ENCODE data around the gene RRAS.
A peak's percentile ranks its signal among the peaks of the same experiment; 100 is the strongest.
"Not testable (repeated sequence)": the region's sequence is repeated elsewhere in the genome, so short reads cannot be mapped to it uniquely, and the experiment has no call there.

The RRAS gene

DNA sequence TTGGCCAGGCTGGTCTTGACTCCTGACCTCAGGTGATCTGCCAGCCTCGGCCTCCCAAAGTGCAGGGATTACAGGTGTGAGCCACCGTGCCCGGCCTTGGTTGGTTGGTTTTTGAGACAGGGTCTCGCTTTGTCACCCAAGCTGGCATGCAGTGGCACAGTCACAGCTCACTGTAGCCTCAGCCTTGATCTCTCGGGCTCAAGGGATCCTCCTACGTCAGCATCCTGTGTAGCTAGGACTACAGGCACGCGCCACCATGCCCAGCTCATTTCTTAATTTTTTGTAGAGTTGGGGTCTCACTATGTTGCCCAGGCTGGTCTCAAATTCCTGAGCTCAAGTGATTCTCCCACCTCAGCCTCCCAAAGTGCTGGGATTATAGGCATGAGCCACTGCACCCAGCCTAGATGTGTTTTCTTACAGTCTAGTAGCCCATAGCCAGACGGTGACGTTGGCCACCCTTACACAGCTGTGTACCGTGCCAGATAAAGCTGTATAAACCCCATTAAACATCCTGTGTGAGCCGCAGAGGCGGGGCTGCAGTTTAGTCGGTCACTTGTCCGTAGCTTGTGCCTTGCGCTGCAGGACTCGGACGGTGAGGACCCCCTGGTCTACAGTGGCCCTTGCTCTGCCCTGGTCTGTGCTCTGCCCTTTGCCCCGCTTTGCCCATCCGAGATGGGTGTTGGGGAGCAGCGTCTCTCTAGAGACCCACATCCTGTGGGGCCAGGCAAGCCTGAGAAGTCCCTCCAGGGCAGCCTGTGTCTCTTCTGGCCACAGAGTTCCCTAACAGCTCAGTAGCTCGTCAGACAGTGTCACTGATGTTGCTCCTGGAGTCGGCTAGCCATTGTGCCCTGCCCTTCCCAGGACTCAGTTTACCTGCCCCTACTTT is 15.9 kb upstream of the RRAS start:
- DNase-seq (ENCODE audit: low read depth in 3 of 3), result no peak

DNA sequence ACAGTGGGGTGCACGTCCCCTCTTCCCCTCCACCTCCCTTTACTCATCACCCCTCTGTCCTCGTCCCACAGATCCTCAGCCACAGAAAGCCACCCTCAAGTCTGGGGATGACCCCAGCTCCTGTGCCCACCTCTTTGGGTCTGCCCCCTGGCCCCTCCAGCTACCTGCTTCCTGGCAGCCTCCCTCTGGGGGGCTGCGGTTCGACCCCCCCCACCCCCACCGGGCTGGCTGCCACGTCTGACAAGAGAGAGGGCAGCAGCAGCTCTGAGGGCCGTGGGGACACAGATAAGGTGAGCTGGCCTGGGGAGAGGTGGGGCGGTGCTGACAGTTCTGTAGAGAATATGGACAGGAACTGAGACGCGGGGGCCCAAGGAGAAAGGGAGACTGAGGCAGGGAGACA is 14.6 kb upstream of the RRAS start:
- no peak for DNase-seq (ENCODE audit: low read depth in 3 of 3)

DNA sequence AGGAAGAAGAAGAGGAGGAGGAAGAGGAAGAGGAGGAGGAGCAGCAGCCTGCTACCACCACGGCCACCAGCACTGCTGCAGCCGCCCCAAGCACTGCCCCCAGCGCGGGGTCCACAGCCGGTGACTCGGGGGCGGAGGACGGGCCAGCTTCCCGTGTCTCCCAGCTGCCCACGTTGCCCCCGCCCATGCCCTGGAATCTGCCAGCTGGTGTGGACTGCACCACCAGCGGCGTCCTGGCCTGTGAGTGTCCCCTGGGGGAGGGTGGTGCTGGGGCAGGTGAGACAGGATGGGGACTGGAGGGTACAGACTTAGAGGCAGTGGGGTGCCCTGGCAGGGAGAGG is 13.5 kb upstream of the RRAS start:
- DNase-seq (ENCODE audit: low read depth in 3 of 3), result no peak

DNA sequence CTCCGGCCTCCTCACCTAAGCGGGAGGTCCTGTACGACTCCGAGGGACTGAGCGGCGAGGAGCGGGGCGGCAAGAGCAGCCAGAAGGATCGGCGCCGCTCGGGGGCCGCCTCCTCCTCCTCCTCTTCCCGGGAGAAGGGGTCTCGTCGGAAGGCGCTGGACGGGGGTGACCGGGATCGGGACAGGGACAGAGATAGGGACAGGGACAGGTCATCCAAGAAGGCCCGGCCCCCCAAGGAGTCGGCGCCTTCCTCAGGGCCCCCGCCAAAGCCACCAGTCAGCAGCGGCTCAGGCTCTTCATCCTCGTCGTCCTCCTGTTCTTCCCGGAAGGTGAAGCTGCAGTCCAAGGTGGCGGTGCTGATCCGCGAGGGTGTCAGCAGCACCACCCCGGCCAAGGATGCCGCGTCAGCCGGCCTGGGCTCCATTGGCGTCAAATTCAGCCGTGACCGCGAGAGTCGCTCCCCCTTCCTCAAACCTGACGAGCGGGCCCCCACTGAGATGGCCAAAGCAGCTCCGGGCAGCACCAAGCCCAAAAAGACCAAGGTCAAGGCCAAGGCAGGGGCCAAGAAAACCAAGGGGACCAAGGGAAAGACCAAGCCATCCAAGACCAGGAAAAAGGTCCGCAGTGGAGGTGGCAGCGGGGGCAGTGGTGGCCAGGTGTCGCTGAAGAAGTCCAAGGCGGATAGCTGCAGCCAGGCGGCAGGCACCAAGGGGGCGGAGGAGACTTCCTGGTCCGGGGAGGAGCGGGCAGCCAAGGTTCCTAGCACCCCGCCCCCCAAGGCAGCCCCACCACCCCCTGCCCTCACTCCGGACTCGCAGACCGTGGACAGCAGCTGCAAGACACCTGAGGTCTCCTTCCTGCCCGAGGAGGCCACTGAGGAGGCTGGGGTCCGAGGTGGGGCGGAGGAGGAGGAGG is 12.9 kb upstream of the RRAS start:
- no peak for DNase-seq (ENCODE audit: low read depth in 3 of 3)

DNA sequence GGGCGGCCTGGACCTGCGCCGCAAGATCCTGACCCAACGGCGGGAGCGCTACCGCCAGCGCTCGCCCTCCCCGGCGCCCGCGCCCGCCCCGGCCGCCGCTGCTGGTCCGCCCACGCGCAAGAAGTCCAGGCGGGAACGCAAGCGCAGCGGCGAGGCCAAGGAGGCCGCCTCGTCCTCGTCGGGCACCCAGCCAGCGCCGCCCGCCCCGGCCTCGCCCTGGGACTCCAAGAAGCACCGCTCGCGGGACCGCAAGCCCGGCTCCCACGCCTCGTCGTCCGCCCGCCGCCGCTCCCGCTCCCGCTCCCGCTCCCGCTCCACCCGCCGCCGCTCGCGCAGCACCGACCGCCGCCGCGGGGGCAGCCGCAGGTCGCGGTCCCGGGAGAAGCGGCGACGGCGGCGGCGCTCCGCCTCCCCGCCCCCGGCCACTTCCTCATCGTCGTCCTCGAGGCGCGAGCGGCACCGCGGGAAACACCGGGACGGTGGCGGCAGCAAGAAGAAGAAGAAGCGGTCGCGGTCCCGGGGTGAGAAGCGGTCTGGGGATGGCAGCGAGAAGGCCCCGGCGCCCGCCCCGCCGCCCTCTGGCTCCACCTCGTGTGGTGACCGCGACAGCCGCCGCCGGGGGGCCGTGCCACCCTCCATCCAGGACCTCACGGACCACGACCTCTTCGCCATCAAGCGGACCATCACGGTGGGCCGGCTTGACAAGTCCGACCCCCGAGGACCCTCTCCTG is 12.0 kb upstream of the RRAS start:
- no peak for DNase-seq (ENCODE audit: low read depth in 3 of 3)

GRCh38 chr19:49651029-49651819 is 11.3 kb upstream of the RRAS start:
- DNase-seq (ENCODE audit: low read depth in 3 of 3), result no peak

DNA sequence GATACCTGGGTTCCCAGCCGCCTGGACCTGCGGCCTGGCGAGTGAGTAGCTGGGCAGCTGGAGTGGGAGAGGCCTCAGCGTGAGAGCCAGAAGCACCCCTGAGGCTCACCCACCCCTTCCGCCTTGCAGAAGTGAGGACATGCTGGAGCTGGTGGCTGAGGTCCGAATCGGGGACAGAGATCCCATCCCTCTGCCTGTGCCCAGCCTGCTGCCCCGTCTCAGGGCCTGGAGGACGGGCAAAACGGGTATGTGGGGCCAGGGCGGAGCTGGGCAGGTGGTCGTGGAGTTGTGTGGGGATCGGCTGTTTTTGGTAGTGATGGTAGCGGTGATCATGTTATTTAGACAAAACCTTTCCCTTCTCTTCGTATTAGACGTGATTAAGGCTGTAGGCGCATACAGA is 6.6 kb upstream of the RRAS start:
- DNase-seq (ENCODE audit: low read depth in 3 of 3), result no peak

DNA sequence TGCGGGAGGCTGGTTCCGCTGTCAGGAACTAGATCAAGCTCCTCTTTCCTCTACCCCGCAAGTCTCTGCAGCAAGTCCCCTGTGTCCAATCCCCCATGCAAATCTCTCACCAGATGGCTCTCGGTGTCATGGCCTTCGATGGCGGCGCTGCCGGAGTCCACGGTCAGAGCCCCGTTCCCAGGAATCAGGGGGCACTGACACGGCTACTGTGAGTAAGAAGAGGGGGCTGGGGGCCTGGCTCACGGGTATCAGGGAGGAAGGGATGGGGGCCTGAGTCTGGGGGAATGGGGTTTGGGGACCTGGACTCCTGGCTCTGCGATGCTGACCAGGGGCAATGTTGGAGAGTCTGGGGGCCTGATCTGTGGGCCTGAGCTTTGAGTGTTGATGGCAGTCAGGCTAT is 6.1 kb upstream of the RRAS start:
- DNase-seq (ENCODE audit: low read depth in 3 of 3), result no peak

DNA sequence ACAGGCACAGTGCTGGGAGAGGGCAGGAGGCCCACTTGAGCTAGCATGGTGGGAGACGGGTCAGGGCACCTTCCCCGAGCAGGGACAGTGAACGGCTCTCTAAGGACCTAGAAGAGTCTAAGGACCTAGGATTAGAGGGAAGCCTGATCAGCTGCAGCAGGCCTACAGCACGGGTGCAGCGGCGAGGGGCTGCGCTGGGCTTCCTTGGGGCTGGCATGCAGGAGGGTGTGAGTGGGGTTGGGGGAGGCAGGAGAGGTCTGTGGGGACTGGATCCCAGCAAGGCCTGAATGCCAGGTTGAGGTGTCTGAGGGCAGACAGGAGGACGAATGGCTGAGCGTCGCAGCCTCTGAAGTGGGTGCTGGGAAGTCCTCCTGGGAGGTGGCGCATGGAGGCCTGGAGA is 5.6 kb upstream of the RRAS start:
- DNase-seq (ENCODE audit: low read depth in 3 of 3), result no peak

DNA sequence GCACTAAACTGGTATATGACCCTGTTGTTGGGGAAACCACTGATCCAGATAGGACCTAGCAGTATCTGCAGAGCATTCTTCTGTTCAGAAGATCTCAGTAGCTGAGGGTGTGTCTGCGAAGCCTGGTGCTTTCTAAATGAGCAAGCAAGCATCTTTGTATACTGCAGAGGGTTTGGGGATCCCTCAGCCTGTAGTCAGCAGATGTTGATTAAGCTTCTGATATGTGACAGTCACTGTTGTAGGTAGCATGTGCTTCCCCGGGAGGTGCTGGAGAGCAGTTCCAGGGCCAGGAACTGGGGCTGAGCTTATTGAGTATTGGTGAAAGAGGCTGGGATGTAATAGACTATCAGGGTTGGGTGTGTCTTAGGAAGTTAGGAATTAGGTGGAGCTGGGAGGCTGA is 3.5 kb upstream of the RRAS start:
- no peak for DNase-seq (ENCODE audit: low read depth in 3 of 3)

GRCh38 chr19:49642492-49643035 is 2.6 kb upstream of the RRAS start:
- no peak for DNase-seq (ENCODE audit: low read depth in 3 of 3)

GRCh38 chr19:49641688-49642491 is 1.9 kb upstream of the RRAS start, which contains the start of gene SCAF1:
Gene SCAF1, plus strand, starts transcription at chr19:49642209. Its CDS starts 2,818 bp downstream, at chr19:49645027.
- peak; percentile 97 to 99 (median 99) for DNase-seq (ENCODE audit: low read depth in 3 of 3)

GRCh38 chr19:49639401-49640112 is 386 bp downstream of the RRAS start:
- no peak for DNase-seq (ENCODE audit: low read depth in 3 of 3)

DNA sequence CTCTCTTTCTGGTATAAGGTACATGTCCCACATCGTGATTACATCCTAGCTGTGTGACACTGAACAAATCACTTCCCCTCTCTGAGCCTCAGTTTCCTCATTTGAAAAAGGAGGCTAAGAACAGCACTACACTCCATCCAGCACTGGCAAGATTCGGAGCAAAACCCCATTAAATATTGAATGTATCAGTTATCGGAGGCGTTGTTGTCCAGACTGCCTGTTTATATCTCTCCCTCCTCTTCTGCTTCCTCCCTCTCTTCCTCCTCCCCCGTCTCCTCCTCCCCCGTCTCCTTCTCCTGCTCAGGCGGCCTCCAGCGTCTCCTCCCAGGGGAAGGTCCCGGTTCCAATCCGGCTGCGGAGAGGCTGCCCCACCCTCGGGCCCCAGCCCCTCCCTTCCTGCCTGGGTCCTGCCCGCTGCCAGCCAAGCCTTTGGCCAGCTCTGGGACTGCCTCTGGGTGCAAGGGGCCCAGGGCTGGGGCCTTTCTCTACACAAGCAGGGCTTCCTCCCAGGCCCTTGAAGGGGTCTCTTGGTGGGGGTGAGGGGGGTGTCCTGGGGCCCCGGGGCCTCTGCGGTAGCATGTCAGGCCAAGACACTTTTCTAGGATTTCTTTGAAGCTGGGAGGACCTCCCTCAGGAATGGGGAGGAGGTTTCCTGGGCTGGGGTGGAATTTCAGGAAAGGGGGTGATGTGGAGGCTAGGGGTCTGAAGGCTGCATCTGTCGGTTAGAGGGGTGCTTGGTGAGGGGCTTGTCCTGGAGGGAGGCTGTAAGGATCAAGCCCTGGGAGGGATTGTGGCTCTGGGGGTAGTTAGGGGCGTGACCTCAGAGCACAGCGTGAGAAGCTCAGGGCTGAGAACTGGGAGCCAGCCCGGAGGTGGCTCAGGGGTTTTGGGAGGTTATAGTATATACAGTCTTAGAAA is 1.9 kb downstream of the RRAS start:
- DNase-seq (ENCODE audit: low read depth in 3 of 3), result no peak

GRCh38 chr19:49636233-49636932 is 3.6 kb downstream of the RRAS start:
- no peak for DNase-seq (ENCODE audit: low read depth in 3 of 3)

- DNase-seq (ENCODE audit: low read depth in 3 of 3), result no peak
These were observed 4.3 kb downstream of the RRAS start for GRCh38 chr19:49635530-49636232.

DNA sequence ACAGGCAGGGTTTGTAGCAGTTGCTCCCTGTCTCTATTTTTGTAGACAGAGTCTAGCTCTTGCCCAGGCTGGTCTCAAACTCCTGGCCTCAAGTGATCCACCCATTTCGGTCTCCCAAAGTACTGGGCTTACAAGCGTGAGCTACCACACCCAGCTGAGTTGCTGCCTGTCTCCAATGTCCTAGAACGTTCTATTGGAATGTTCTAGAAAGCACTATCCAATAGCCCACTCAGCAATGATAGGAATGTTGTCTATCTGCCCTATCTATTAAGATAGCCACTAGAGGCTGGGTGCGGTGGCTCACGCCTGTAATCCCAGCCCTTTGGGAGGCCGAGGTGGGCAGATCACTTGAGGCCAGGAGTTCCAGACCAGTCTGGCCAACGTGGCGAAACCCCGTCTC is 6.7 kb downstream of the RRAS start:
- DNase-seq (ENCODE audit: low read depth in 3 of 3), result not testable (repeated sequence)

Data from stimulated activated CD4-positive, alpha-beta T cell treated with anti-CD3 and anti-CD28 coated beads, TNF-alpha, amount 100 ng/mL, for 24 hours (primary cell).